HK-2 (cell line): ENCODE data around the gene DOCK2.
A peak's percentile ranks its signal among the peaks of the same experiment; 100 is the strongest.
"Not testable (repeated sequence)": the region's sequence is repeated elsewhere in the genome, so short reads cannot be mapped to it uniquely, and the experiment has no call there.

Source experiments
- DNase-seq: peaks from one replicate; pipeline ENCODE4 v3.0.0-alpha.2; 2018; ENCODE audit not compliant: unreplicated experiment

Gene DOCK2

GRCh38 chr5:169637085-169637548 lies at the start of gene DOCK2:
Gene DOCK2 (plus strand): TSS chr5:169637275. CDS start chr5:169637327, 52 bp downstream.
- DNase-seq = no peak

- no peak for DNase-seq
Measured at GRCh38 chr5:169590602-169591001, 46.5 kb upstream of the DOCK2 start.

- no peak for DNase-seq
Measured at GRCh38 chr5:169591636-169592035, 45.4 kb upstream of the DOCK2 start.

- no peak for DNase-seq
Measured at GRCh38 chr5:169592937-169593650, 44.0 kb upstream of the DOCK2 start.

- DNase-seq = no peak
Measured at GRCh38 chr5:169595172-169595820, 41.8 kb upstream of the DOCK2 start.

- DNase-seq = no peak
Measured at GRCh38 chr5:169599451-169599850, 37.6 kb upstream of the DOCK2 start.

- no peak for DNase-seq
Measured at GRCh38 chr5:169602535-169602934, 34.5 kb upstream of the DOCK2 start.

- no peak for DNase-seq
Measured at GRCh38 chr5:169606279-169606678, 30.8 kb upstream of the DOCK2 start.

GRCh38 chr5:169607882-169608281 lies 29.2 kb upstream of the DOCK2 start:
- no peak for DNase-seq

- no peak for DNase-seq
Measured at GRCh38 chr5:169609716-169610115, 27.4 kb upstream of the DOCK2 start.

- no peak for DNase-seq
Measured at GRCh38 chr5:169610606-169611005, 26.5 kb upstream of the DOCK2 start.

- DNase-seq = no peak
Measured at GRCh38 chr5:169615561-169615960, 21.5 kb upstream of the DOCK2 start.

GRCh38 chr5:169624307-169624706 lies 12.8 kb upstream of the DOCK2 start:
- not testable (repeated sequence) for DNase-seq

GRCh38 chr5:169626779-169627178 lies 10.3 kb upstream of the DOCK2 start:
- no peak for DNase-seq

- no peak for DNase-seq
Measured at GRCh38 chr5:169627551-169627950, 9.5 kb upstream of the DOCK2 start.

- DNase-seq = no peak
Measured at GRCh38 chr5:169628892-169629291, 8.2 kb upstream of the DOCK2 start.

GRCh38 chr5:169629847-169630548 lies 7.1 kb upstream of the DOCK2 start:
- DNase-seq = peak; percentile 39

- DNase-seq = no peak
Measured at GRCh38 chr5:169631360-169631759, 5.7 kb upstream of the DOCK2 start.

- no peak for DNase-seq
Measured at GRCh38 chr5:169632946-169633345, 4.1 kb upstream of the DOCK2 start.

GRCh38 chr5:169634606-169635005 lies 2.5 kb upstream of the DOCK2 start:
- no peak for DNase-seq

GRCh38 chr5:169635936-169636335 lies 1.1 kb upstream of the DOCK2 start:
- no peak for DNase-seq

GRCh38 chr5:169636477-169637084 lies 494 bp upstream of the DOCK2 start:
- DNase-seq = no peak
